GM21381 (cell line): ENCODE results near the gene SFPQ.
"Not testable (repeated sequence)": the region's sequence is repeated elsewhere in the genome, so short reads cannot be mapped to it uniquely, and the experiment has no call there.

Experiments
- ATAC-seq: cut with Tn5 transposase; IDR thresholded peaks from one replicate; pipeline ENCODE4 v1.9.1; 2021; ENCODE audit warnings: mild to moderate bottlenecking, moderate library complexity; ENCODE audit not compliant: unreplicated experiment

SFPQ gene

GRCh38 chr1:35187816-35188342 lies 5.1 kb downstream of the SFPQ start:
- no peak for ATAC-seq

GRCh38 chr1:35186239-35186638 lies 6.7 kb downstream of the SFPQ start:
- no peak for ATAC-seq

GRCh38 chr1:35185200-35185599 lies 7.7 kb downstream of the SFPQ start:
- no peak for ATAC-seq

- ATAC-seq: no peak
Observed at GRCh38 chr1:35184495-35185199, 8.3 kb downstream of the SFPQ start.

- ATAC-seq: no peak
Observed at GRCh38 chr1:35181790-35182455, 11.0 kb downstream of the SFPQ start.

- ATAC-seq: no peak
Observed at GRCh38 chr1:35180776-35181374, 12.1 kb downstream of the SFPQ start.

- ATAC-seq: no peak
Observed at GRCh38 chr1:35179908-35180307, 13.0 kb downstream of the SFPQ start.

GRCh38 chr1:35178874-35179380 lies 14.0 kb downstream of the SFPQ start:
- no peak for ATAC-seq

GRCh38 chr1:35178295-35178695 lies 14.7 kb downstream of the SFPQ start:
- no peak for ATAC-seq

- no peak for ATAC-seq
Observed at GRCh38 chr1:35177237-35177786, 15.6 kb downstream of the SFPQ start.

- no peak for ATAC-seq
Observed at GRCh38 chr1:35175602-35176001, 17.3 kb downstream of the SFPQ start.

GRCh38 chr1:35175098-35175576 lies 17.8 kb downstream of the SFPQ start:
- no peak for ATAC-seq

GRCh38 chr1:35173909-35174540 lies 18.9 kb downstream of the SFPQ start:
- ATAC-seq: no peak

- ATAC-seq: no peak
Observed at GRCh38 chr1:35173491-35173890, 19.5 kb downstream of the SFPQ start.

GRCh38 chr1:35172022-35172421 lies 20.9 kb downstream of the SFPQ start:
- no peak for ATAC-seq

- ATAC-seq: no peak
Observed at GRCh38 chr1:35171579-35171978, 21.4 kb downstream of the SFPQ start.

- ATAC-seq: no peak
Observed at GRCh38 chr1:35164893-35165292, 28.1 kb downstream of the SFPQ start.

- ATAC-seq: no peak
Observed at GRCh38 chr1:35151220-35151619, 41.7 kb downstream of the SFPQ start.

- not testable (repeated sequence) for ATAC-seq
Observed at GRCh38 chr1:35145892-35146549, 46.9 kb downstream of the SFPQ start.
